Activated T-cell treated with anti-CD3 and anti-CD28 coated beads, Interleukin-2, amount 50 U/mL, for 4 hours (primary cell): ENCODE data around the gene PTOV1. TPM values are rescaled to one million over a fixed set of nuclear protein-coding genes. Genes with fewer than 3 reads are reported as not detected.

ENCODE experiments used
- ATAC-seq, 2 donors: fragments of 200-7000 bp; cut with Tn5 transposase; one replicate each; pipeline ENCODE4 v1.10.0; 2021
- DNase-seq: peaks from one replicate; pipeline ENCODE4 v3.0.0-alpha.2; 2020
- H3K27me3 Mint-ChIP-seq: one replicate; pipeline ENCODE4 v1.8.0; 2021; ENCODE audit warnings: low read depth, mixed read lengths
- H3K36me3 Mint-ChIP-seq: one replicate; pipeline ENCODE4 v1.8.0; 2022; ENCODE audit warnings: mixed read lengths; ENCODE audit not compliant: insufficient read depth
- H3K4me1 Mint-ChIP-seq: one replicate; pipeline ENCODE4 v1.8.0; 2021; ENCODE audit warnings: low read depth, mixed read lengths
- H3K4me3 Mint-ChIP-seq: one replicate; pipeline ENCODE4 v1.8.0; 2021; ENCODE audit warnings: mild to moderate bottlenecking, moderate library complexity, mixed read lengths
- H3K9me3 Mint-ChIP-seq: one replicate; pipeline ENCODE4 v1.8.0; 2021; ENCODE audit warnings: mixed read lengths
- total RNA-seq, 3 donors: library from RNA; stranded (reverse); gene quantifications; one replicate each; pipeline ENCODE4 v1.2.1, GENCODE V29; 2021

PTOV1 gene
- total RNA-seq, 3 donors from 2014 or later, result 77.8 to 86.3 (median 83.7) TPM

DNA sequence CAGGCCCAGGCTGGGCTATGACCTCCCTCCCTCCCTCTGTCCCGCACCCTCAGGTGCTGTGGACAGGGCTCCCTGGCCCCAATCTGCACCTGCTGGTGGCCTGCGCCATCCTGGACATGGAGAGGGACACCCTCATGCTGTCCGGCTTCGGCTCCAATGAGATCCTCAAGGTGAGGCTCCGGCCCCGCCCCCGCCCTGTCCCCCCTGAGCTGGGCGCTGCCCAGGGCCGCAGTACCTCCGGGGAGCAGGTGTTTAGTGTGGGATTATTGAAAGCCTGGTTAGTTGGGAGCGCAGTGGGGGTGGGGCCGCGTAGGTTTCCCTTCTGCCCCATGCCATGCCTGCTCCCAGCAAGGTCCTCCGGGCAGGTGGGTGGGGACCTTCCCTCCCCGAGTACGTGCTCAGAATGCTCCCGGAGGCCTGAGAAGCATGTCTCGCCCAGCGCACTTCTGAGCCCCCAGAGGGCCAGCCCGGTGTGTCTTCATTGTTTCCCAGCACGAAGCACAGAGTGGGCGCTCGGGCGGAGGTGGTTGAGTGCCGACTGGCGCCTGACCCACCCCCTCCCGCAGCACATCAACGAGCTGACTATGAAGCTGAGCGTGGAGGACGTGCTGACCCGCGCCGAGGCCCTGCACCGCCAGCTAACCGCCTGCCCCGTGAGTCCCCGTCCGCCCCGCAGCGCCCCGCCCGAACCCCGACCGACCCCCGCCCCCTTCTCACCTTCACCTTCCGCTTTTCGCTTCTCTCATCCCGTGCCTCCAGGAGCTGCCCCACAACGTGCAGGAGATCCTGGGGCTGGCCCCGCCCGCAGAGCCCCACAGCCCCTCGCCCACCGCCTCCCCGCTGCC lies 36.9 kb downstream of the PTOV1 start:
- H3K27me3 Mint-ChIP-seq, result no peaks in the 10 kb centered on the region
- DNase-seq, result no peak
- H3K4me1 Mint-ChIP-seq, result peaks cover 9% of the 10 kb centered on the region
- H3K4me3 Mint-ChIP-seq, result no peak overlapping the region
- H3K36me3 Mint-ChIP-seq, result peaks cover 21% of the 10 kb centered on the region
- no peaks in the 10 kb centered on the region for H3K9me3 Mint-ChIP-seq
- no peak for ATAC-seq

DNA sequence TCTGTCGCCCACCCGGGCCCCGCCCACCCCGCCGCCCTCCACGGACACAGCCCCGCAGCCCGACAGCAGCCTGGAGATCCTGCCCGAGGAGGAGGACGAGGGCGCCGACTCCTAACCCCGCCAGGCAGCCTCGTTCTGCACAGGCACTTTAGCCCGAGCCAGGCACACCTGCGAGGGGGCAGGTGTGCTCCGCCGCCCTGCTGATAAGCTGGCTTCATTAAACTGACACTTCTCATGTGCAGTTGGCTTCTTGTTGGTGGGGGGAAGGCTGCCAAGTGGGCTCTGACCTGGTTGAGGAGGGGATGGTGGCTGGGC lies 37.5 kb downstream of the PTOV1 start:
- Mint-ChIP-seq H3K27me3 (no peaks in the 10 kb centered on the region), H3K9me3 (no peaks in the 10 kb centered on the region), H3K36me3 (peaks cover 17% of the 10 kb centered on the region), H3K4me1 (peaks cover 12% of the 10 kb centered on the region), H3K4me3 (no peak overlapping the region)
- no peak for DNase-seq
- no peak for ATAC-seq

DNA sequence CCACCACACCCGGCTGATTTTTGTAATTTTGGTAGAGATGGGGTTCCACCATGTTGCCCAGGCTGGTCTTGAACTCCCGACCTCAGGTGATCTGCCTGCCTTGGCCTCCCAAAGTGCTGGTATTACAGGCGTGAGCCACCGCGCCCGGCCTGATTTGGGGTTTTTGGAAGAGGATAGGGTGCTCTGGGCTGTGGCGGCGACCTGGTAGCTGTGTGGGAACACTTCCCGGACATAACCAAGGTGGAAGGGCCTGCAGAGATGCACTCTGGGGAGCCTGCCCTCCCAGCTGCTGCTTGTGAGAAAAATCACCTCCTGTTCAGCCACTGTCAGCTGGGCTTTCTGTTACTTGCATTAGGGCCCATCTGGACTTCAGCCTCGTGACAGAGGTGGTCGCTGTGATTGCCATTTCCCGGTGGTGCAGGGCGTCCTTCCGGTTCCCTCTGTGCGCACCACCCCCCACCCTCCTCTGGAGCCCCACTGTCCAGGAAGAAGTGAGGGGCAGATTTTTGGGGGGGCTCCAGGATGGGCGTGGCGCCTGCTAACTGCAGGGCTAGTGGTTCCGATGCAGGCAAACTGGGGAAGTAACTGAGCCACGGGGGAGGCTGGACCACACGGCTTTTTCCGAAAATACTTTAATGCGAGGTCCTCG lies 38.2 kb downstream of the PTOV1 start:
- Mint-ChIP-seq H3K9me3 (no peaks in the 10 kb centered on the region), H3K4me1 (peaks cover 16% of the 10 kb centered on the region), H3K27me3 (no peaks in the 10 kb centered on the region)

DNA sequence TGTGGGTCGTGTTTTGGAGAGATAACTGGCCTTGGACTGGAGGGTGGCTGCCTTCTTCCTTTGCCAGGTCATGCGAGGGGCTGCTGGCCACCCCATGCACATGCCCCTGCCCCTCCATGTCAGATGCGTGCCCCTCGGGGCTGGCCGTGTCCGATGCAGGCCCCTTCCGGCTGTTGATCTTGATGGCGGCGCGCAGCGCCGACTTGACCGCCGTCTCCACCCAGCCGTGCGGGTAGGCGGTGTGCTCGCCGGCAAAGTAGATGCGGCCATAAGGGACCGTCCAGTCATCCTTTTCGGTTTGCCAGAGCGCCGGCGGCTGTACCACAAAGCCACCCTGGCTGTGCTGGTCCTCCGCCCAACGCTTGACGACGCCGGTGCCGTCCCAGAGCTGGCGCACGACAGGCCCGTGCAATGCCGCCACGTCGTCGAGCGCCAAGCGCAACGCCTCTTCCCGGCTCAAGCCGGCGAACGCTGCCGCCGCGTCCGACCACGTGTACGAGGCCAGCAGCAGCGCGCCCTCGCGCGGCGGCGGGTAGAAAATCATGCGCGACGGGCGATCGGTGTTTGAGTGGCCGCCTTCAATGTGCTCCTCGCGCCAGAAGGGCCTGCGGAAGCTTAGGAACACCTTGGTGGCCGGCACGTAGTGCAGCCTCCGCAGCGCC lies 38.9 kb downstream of the PTOV1 start:
- peak overlapping the region; percentile 75 for H3K4me3 Mint-ChIP-seq
- peaks cover 10% of the 10 kb centered on the region for H3K36me3 Mint-ChIP-seq
- H3K9me3 Mint-ChIP-seq, result no peaks in the 10 kb centered on the region
- peak; percentile 71 for DNase-seq
- peaks cover 16% of the 10 kb centered on the region for H3K4me1 Mint-ChIP-seq
- no peaks in the 10 kb centered on the region for H3K27me3 Mint-ChIP-seq
- peak; percentile 75 to 76 for ATAC-seq

More for the DNA sequence above, 38.2 kb downstream of the PTOV1 start:
- H3K4me3 Mint-ChIP-seq, result no peak overlapping the region
- ATAC-seq (no peak), DNase-seq (no peak)
- peaks cover 15% of the 10 kb centered on the region for H3K36me3 Mint-ChIP-seq

DNA sequence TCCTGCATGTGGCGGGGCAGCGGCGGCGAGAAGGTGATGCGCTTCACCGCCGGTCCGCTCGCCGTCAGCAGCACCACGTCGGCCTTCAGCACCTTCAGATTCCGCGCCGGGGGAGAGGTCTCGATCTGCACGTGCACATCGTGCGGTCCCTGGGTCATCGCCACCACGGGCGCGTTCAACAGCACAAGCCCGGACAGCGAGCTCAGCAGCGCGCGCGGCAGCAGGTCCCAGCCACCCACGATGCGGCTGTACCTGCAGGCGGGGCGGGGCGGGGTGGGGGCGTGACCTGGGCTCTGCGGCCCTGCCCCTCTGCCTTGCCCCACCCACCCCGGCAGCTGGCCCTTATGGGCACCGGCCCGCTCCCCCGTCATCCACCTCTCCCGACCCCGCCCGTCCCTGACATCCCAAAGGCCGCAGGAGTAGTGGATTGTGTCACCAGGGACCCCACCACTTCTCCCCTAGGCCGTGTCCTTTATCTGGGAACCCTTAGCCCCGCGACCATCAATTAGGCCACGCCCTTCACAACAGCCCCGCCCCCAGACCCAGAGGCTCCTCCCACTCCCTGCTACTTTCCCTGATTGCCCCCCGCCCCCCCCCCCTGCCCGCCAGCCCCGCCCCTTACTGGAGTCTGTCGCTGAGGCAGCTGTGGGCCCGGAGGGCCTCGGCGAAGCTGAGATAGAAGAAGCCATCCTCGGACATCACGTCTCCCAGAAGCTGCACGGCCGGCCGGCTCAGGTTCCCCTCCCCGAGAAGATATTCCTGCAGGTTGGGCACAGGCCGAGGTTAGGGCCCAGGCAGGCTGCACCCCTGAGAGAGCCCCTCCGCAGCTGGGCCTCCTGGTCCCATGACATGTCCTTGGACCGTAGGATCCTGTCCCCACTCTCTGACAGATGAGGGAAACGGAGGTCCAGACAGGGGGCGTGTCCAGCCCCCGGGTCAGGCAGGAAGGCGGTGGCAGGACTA lies 39.7 kb downstream of the PTOV1 start:
- peak; percentile 76 to 78 for ATAC-seq
- peaks cover 5% of the 10 kb centered on the region for H3K36me3 Mint-ChIP-seq
- peak overlapping the region; percentile 75 for H3K4me3 Mint-ChIP-seq
- peak; percentile 70 for DNase-seq
- H3K9me3 Mint-ChIP-seq, result no peaks in the 10 kb centered on the region
- H3K4me1 Mint-ChIP-seq, result peaks cover 20% of the 10 kb centered on the region
- H3K27me3 Mint-ChIP-seq, result no peaks in the 10 kb centered on the region

DNA sequence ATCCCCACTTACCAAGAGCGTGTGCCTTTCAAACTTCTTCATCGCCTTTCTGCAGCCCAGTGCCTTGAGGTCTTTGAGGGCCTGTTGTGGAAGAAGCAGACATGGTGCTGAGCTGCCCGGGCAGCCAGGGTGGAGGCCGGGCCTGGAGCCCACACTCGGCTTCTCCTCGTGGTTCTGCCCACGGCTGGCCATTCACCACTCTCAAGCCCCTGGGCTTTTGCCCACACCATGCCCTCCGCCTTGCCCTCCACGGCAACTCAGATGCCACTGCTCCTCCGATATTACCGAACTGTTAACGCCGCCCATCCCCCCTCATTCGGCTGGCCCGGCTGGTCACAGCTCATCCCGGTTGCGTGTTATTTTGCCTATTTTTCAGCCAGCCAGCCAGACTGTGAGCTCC lies 40.4 kb downstream of the PTOV1 start:
- Mint-ChIP-seq H3K4me3 (peak overlapping the region; percentile 33), H3K9me3 (no peaks in the 10 kb centered on the region), H3K4me1 (peaks cover 27% of the 10 kb centered on the region), H3K36me3 (peaks cover 2% of the 10 kb centered on the region), H3K27me3 (no peaks in the 10 kb centered on the region)
- ATAC-seq, result no peak
- no peak for DNase-seq

DNA sequence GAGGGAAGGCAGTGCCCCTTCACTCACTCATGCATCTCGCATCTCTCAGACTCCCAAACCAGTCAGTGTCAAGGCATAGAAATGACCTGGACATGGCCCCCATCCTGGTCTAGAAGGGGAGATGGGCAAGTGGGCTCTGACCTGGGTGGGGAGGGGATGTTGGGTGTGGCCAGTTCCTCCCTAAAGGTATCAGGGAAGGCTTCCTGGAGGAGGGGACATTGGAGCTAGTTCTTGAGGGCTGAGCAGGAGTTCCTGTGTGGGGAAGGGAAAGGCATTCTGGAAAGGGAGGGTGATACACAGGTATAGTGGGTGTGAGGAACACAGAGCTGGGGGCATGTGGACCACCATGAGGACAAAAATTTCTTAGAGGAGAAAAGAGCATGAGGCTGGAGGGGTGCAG lies 41.8 kb downstream of the PTOV1 start:
- Mint-ChIP-seq H3K27me3 (no peaks in the 10 kb centered on the region), H3K4me1 (peaks cover 41% of the 10 kb centered on the region), H3K36me3 (no peaks in the 10 kb centered on the region)

DNA sequence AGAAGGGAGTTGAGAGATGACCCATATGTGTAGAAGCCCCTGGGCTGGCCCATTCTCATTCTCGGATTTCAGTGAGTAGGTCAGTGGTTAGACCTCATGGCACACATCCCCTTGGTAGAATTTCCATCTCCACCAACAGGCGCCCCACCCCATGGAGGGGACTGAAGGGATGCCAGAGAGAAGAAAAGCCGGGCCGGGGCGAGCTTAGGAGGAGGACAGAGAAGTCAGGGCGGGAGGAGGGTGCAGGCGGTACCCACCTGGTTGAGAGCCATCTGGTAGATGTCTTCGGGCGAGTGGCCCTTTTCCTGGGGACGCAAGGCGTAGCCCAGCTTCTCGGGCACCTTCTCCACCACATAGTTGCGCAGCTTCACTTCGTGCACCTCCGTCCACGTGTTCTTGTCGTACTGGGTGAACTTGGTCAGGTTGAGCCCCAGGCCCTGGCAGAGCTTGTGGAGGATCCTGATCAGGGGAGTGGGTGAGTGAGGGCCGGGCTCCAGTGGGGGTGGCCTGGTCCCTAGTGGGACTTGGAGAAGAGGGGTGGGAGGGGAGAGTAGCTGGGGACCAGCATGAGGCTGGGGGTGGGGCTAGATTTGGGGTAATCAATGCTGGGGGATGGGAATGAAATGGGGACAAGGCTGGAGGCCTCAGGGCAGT lies 43.2 kb downstream of the PTOV1 start:
- H3K4me1 Mint-ChIP-seq, result peaks cover 46% of the 10 kb centered on the region
- ATAC-seq (no peak), DNase-seq (no peak)
- no peaks in the 10 kb centered on the region for H3K36me3 Mint-ChIP-seq
- peak overlapping the region; percentile 81 for H3K4me3 Mint-ChIP-seq
- no peaks in the 10 kb centered on the region for H3K9me3 Mint-ChIP-seq
- H3K27me3 Mint-ChIP-seq, result no peaks in the 10 kb centered on the region

More for the DNA sequence above, 41.8 kb downstream of the PTOV1 start:
- DNase-seq, result no peak
- peak overlapping the region; percentile 33 for H3K4me3 Mint-ChIP-seq
- no peak for ATAC-seq
- no peaks in the 10 kb centered on the region for H3K9me3 Mint-ChIP-seq

DNA sequence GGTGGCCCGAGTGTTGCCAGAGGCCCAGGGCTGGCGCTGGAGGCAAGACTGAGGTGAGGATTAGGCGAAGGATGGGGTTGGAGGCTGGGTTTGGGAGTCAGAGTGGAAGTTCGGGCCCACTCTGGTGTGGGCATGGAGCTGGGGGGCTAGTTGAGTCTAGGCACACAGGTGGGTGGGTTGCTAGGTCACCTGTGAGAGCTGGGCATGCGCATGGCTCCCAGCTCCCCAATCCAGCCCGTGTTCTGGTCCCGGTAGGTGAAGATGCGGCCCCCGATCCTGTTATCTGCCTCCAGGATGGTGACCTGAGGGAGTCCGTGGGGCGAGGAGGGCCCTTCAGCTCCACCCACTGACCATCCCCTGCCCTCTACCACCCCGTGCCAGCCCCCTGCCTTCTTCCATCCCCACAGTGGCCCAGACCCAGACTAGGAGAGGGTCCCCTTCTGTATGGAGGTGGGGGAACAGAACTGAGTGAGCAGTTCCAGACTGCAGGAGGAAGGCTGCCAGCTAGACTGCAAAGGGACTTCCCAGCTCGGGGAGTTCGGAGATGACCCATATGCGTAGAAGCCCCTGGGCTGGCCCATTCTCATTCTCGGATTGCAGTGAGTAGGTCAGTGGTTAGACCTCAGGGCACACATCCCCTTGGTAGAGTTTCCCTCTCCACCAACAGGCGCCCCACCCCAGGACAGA lies 44.1 kb downstream of the PTOV1 start:
- Mint-ChIP-seq H3K4me1 (peaks cover 46% of the 10 kb centered on the region), H3K9me3 (no peaks in the 10 kb centered on the region), H3K36me3 (no peaks in the 10 kb centered on the region), H3K27me3 (no peaks in the 10 kb centered on the region), H3K4me3 (peak overlapping the region; percentile 81)
- ATAC-seq (peak; percentile 11 to 13), DNase-seq (no peak)

DNA sequence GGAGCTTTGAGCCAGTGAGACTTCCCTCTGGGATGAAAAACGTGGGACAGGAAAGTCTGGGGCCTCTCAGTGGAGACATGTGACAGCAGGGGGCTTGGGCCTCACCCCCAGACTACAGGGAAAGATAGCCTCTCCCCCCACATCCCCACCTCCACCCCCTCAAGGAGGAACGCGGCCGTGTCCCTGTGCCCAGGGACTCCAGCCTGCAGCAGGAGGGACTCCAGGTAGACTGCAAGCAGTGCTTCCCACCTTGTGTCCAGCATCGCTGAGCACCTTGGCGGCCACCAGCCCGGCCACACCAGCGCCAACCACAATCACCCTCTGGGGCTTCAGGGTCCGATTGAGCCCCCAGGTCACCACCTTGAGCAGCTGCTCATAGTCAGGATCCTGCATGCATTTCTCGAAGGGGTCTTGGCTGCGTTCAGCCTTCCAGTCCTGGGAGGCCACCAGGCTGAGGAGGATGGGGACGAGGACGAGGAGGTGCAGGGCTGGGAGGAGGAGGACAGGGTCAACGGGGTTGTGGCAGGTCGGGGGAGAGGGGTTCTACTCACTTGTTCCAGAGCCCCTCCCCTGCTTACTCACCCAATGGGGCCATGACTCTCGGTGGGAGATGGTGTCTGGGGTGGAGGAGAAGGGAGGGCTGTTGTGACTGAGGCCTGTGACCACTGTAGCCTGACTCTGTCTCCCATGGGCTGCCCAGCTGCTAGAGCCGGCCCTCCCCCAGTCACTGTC lies 44.8 kb downstream of the PTOV1 start:
- Mint-ChIP-seq H3K4me3 (peak overlapping the region; percentile 81), H3K36me3 (no peaks in the 10 kb centered on the region), H3K4me1 (peaks cover 44% of the 10 kb centered on the region), H3K9me3 (no peaks in the 10 kb centered on the region), H3K27me3 (no peaks in the 10 kb centered on the region)
- peak in 1 of 2 donors; percentile 7 for ATAC-seq
- no peak for DNase-seq

DNA sequence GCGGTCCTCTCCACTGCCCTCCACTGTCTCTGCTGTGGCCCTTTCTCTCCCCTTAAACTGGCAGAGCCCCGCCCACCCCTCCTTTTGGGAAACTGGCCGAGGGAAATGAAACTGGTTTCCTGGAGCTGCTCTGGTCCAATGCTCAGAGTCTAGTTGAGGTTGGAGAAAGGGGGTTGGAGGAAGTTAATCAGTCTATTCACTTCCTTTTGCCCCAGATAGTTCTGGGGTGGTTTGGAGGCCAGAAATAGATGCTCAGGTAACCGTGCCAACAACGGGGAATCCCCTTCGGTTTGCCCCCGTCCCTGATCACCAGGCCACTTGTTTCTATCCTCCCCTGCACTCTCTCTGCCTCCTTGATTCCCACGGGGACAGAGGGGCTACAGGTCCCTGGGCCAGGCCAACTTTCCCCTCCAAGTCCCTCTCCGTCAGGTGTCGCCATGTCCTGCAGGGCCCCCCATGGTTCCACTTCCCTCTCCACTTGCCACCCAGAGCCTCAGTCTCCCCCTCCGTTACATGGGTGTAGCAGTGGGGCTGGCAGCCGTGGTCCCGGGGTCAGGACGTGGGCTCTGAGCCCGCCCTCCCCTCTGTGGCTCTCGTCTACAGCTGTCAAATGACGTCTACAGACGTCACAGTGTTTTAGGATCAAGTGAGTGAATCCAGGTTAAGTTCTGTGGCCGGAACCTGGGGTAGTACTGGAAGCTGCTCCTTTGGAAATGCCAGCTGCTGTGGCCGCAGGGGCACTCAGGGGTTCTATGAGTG lies 46.1 kb downstream of the PTOV1 start, which contains the start of gene IL4I1:
Gene IL4I1, minus strand, starts transcription at position 25 of the 759 bp plus-strand sequence. CDS start 727 bp downstream, outside the sequence.
- ATAC-seq, result peak; percentile 45 to 46

DNA sequence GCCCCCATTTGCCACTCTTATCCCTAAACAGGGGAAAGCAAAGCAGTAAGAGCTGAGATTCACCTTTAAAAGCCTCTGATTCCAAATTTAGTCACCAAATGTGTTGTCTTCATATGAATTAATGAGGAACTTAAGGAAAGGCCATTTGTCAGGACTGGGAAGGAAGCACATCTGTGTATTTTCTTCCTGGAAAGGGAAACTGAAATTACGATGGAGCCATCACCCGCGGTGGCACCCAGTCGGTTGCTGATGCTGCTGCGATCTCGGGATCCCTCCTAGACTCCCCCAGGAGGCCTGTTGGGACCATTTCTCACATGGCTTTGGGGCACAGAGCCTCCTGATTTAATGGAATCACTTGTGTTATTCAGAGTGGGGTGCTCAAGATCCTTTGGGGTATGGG lies 53.2 kb downstream of the PTOV1 start:
- H3K9me3 Mint-ChIP-seq, result no peaks in the 10 kb centered on the region
- DNase-seq, result no peak
- ATAC-seq, result no peak
- no peak overlapping the region for H3K4me3 Mint-ChIP-seq
- H3K36me3 Mint-ChIP-seq, result peaks cover 21% of the 10 kb centered on the region
- no peaks in the 10 kb centered on the region for H3K27me3 Mint-ChIP-seq
- H3K4me1 Mint-ChIP-seq, result peaks cover 14% of the 10 kb centered on the region

More for the DNA sequence above, 46.1 kb downstream of the PTOV1 start, which contains the start of gene IL4I1:
- peak within 1 kb of the TSS; percentile 81 for H3K4me3 Mint-ChIP-seq
- no peaks in the 10 kb centered on the region for H3K27me3 Mint-ChIP-seq
- H3K4me1 Mint-ChIP-seq, result peaks cover 40% of the 10 kb centered on the region
- DNase-seq, result peak; percentile 58
- H3K9me3 Mint-ChIP-seq, result no peaks in the 10 kb centered on the region
- no peaks in the 10 kb centered on the region for H3K36me3 Mint-ChIP-seq
